GM12872 (cell line): ENCODE data around the gene IL18RAP.

Experiments used
- CTCF ChIP-seq: IDR thresholded peaks from 3 replicates; pipeline ENCODE4 v1.5.1; 2011; ENCODE audit warnings: low read depth, mild to moderate bottlenecking, low read length, moderate library complexity; ENCODE audit not compliant: insufficient read depth

The IL18RAP gene

GRCh38 chr2:102401865-102402264, 21.1 kb upstream of the IL18RAP start:
- no peak for TF ChIP-seq CTCF

- no peak for TF ChIP-seq CTCF
Observed at GRCh38 chr2:102410952-102411351, 12.0 kb upstream of the IL18RAP start.

GRCh38 chr2:102412199-102412598, 10.8 kb upstream of the IL18RAP start:
- TF ChIP-seq CTCF, result no peak

- TF ChIP-seq CTCF, result no peak
Observed at GRCh38 chr2:102417946-102418345, 5.0 kb upstream of the IL18RAP start.

GRCh38 chr2:102418421-102418961, 4.5 kb upstream of the IL18RAP start:
- TF ChIP-seq CTCF, result no peak

GRCh38 chr2:102420290-102420689, 2.7 kb upstream of the IL18RAP start:
- TF ChIP-seq CTCF, result no peak

- no peak for TF ChIP-seq CTCF
Observed at GRCh38 chr2:102421890-102422759, 835 bp upstream of the IL18RAP start.
